GM12865 (cell line): ENCODE data around the gene MS4A18.

Source experiments
- DNase-seq: peaks from one replicate; pipeline ENCODE4 v3.0.0; 2010; ENCODE audit warnings: low read depth
- H3K4me3 ChIP-seq: 2 replicates; pipeline ENCODE4 v1.5.1; 2011; ENCODE audit warnings: mild to moderate bottlenecking, low read depth, low read length, control low read depth
- TF ChIP-seq, protein P1 (sequence below): IDR thresholded peaks from 2 replicates; pipeline ENCODE4 v1.5.1; 2011; ENCODE audit warnings: low read length, control low read depth, low read depth, inconsistent platforms; ENCODE audit not compliant: insufficient read depth; ENCODE audit errors: missing control alignments

The MS4A18 gene

DNA sequence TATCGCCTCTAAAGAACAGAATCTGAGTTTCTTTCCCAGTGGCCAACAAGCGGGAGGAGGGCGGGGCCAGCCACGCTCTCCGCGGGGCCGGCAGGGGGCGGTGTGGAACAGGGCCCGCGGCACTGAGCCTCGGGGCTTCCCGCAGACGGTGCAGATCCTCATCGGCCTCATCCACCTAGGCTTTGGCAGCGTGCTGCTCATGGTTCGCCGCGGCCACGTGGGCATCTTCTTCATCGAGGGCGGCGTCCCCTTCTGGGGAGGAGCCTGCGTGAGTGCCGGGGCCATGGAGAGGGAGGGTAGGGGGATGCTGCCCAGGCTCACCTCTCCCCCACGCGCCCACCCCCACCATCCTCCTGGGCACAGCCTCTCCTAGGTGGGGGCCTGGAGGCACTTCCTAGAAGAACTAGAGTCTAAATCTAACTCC lies 42.9 kb downstream of the MS4A18 start:
- TF ChIP-seq, protein P1, sequence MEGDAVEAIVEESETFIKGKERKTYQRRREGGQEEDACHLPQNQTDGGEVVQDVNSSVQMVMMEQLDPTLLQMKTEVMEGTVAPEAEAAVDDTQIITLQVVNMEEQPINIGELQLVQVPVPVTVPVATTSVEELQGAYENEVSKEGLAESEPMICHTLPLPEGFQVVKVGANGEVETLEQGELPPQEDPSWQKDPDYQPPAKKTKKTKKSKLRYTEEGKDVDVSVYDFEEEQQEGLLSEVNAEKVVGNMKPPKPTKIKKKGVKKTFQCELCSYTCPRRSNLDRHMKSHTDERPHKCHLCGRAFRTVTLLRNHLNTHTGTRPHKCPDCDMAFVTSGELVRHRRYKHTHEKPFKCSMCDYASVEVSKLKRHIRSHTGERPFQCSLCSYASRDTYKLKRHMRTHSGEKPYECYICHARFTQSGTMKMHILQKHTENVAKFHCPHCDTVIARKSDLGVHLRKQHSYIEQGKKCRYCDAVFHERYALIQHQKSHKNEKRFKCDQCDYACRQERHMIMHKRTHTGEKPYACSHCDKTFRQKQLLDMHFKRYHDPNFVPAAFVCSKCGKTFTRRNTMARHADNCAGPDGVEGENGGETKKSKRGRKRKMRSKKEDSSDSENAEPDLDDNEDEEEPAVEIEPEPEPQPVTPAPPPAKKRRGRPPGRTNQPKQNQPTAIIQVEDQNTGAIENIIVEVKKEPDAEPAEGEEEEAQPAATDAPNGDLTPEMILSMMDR: peak; percentile 36
- DNase-seq: no peak
- no peak overlapping the region for H3K4me3 ChIP-seq

DNA sequence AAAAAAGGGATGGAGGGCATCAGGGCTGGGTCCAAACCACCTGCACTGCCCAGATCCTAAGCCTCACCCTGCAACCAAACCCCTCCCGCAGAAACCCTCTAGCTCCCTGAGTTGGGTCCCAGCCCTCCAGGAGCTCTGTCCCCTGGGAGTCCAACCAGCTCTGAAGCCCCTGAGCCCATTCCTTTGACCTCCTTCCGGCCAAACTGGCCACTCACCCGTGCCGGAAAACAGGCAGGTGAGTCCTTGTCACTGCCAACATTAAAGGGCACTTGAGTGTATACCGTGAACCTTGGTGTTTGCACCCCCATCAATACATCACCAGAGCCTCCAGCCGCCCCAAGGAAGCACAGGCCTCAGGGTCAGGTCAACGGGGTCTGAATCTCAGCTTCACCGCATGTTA lies 43.7 kb downstream of the MS4A18 start:
- H3K4me3 ChIP-seq: no peak overlapping the region
- TF ChIP-seq, protein P1: no peak
- no peak for DNase-seq

DNA sequence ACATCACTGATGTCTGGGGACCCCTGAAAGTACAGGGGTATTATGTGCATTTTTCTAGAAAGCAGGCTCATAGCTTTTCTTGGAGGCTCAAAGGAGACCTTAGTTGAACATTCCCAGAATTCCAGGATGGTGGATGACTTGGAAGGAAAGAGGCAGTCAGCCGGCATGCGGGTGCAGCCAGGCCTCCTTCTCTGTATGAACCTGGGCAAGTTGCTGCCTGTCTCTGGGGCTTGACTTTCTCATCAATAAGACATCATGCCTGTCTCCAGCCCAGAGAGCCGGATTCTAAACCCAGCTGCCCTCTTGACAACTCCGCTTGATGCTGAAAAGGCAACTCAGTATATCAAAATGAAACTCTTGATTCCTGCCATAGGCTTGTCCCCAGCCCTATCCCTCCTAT lies 44.8 kb downstream of the MS4A18 start:
- no peak for DNase-seq
- TF ChIP-seq, protein P1: no peak
- no peak overlapping the region for H3K4me3 ChIP-seq

DNA sequence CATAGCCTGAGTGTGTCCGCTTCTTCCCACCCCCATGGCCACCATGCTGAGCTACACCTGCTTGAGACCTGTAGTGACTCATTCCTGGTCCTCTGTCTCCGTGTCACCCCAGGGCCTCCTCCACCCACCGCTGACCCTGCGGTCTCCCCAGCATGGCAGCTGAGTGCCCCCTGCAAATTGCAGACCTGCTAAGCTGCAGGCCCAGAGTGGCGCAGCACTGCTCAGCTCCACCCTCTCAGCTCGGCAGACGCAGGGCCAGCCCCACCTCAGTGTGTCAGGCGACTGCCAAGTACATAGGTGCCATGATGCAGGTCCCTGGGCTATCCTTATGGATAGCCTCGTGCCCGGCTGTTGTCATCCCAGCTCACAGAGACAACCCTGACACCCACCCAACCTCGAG lies 45.3 kb downstream of the MS4A18 start:
- H3K4me3 ChIP-seq: no peak overlapping the region

DNA sequence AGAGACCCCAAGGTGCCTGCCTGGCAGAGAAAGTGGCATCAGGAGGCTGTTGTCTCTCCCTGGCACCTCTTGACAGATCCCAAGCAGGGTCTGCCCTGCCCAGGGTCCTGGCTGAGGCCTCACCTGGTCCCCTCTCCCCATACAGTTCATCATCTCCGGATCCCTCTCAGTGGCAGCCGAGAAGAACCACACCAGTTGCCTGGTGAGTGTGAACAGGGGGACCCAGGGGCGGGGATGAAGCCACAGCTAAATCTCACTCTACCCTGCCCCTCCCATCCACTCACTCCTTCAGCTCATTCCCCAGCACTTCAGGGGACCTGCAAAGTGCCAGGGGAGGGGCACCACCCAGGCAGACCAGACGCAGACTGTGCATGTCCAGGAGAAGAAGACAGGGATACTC lies 46.6 kb downstream of the MS4A18 start:
- TF ChIP-seq, protein P1: no peak
- no peak overlapping the region for H3K4me3 ChIP-seq
- no peak for DNase-seq

More for the DNA sequence above, 45.3 kb downstream of the MS4A18 start:
- DNase-seq: no peak
- TF ChIP-seq, protein P1: no peak

DNA sequence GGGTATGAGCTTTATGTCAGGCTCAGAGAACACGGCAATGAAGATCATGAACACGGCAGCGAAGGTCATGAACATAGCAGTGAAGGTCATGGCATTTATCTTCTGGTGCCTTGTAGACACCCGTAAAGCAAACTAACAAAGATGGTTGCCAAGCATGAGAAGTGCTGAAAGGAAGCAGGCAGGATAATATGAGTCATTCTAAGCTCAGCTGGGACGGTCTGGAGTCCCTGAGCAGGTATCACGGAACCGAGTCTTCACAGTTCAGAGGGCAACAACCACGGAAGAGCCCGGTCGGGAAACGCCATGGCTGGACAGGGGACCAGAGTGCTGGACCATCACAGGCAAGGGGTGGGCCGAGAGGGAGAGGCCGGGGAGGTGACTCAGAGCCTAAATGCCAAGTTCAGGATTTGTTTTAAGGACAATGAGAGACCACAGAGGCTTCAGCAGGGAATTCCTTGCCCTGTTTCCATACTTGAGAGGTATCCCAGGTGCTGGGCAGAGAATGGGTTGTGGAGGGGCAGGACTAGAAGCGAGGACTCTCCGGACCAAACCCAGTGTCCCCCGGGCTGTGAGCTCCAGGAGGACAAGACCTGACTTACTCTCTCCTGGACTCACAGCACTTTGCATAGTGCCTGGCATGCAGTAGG lies 47.5 kb downstream of the MS4A18 start:
- no peak overlapping the region for H3K4me3 ChIP-seq
- TF ChIP-seq, protein P1: no peak
- DNase-seq: peak; percentile 73

DNA sequence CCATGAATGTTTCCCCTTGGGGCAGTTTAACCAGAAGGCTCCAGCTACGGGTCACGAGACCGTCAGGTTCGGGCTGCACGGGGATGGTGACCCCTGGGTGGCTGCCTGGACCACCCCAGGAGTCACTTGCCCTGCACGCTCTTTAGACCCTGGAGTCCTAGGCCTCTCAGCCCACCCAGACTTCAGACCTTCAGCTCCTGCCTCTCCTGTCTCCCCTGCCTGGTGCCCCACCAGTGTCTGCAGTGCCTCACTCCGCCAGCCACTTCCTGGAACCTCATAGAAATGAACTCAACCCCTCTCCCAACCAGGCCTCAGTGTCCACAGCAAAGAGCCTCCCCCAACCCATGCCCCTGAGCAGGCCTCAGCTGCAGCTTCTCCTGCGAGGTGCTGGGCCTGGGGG lies 48.1 kb downstream of the MS4A18 start:
- TF ChIP-seq, protein P1: no peak
- no peak for DNase-seq
- no peak overlapping the region for H3K4me3 ChIP-seq
